HG02610 (cell line): ENCODE results near the gene NEURL1.
"Not testable (repeated sequence)": the region's sequence is repeated elsewhere in the genome, so short reads cannot be mapped to it uniquely, and the experiment has no call there.

Experiments
- ATAC-seq: cut with Tn5 transposase; IDR thresholded peaks from one replicate; pipeline ENCODE4 v1.9.1; 2021; ENCODE audit warnings: mild to moderate bottlenecking, moderate library complexity; ENCODE audit not compliant: unreplicated experiment

The NEURL1 gene

DNA sequence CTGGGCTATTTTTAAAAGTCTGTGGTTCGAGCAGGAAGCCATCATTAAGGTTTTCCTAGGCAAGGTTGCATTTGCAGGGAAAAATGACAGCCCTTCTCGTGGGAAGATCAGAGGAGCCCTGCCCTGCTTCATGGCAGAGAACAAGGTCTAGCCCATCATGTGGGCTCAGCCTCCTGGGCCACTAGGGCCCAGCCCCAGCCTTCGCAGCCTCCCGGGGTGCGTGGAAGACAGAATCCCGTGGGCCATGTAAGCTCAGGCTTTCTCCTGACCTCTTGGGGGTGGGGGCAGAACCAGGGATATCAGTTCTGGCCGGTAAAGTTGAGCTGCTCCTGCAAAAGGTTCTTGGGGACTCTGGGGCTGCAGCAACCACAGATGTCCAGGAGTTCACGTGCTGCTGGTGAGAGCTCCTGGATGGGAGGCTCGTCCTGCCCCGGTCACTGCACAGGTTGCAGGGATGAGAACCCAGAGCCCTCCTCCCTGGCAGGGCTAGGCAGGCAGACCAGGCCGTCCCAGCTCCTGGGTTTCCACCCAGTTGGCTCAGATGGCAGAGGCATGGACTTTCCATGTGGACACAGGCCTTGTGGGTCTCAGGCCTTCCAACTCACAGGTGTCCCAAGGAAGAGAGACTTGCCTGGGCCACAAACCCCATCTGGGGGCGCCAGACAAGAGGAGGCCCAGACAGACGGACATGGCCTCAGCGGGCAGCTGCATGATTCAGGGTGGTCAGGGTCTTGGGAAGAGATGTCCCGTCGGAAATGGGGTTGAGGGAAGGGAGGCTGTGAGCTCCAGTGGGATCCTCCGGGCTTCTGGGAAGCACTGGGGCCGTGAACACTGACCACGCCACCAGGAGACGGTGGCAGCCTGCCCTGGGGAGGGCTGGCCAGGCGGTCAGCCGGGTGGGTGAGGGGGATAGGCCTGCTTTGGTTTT is 126.2 kb downstream of the NEURL1 start:
- ATAC-seq, result no peak

DNA sequence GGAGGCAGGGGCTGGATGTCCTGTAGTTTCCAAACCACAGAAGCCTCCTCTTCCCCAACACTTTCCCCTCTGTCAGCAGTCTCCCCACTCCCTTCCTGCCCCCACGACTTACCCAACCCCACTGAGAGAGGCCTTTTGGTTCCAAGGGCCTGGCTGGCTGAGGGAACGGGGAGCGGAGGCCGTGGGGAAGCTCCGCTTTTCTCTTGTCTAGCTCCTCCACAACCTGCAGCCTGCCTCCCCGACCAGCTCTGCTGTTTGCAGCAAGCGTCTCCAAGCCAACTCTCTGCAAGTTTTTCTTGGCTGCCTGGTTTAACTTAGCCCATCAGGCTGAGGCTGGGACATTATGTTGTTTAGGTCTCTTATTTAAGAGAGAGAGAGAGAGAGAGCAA is 126.8 kb downstream of the NEURL1 start:
- no peak for ATAC-seq

DNA sequence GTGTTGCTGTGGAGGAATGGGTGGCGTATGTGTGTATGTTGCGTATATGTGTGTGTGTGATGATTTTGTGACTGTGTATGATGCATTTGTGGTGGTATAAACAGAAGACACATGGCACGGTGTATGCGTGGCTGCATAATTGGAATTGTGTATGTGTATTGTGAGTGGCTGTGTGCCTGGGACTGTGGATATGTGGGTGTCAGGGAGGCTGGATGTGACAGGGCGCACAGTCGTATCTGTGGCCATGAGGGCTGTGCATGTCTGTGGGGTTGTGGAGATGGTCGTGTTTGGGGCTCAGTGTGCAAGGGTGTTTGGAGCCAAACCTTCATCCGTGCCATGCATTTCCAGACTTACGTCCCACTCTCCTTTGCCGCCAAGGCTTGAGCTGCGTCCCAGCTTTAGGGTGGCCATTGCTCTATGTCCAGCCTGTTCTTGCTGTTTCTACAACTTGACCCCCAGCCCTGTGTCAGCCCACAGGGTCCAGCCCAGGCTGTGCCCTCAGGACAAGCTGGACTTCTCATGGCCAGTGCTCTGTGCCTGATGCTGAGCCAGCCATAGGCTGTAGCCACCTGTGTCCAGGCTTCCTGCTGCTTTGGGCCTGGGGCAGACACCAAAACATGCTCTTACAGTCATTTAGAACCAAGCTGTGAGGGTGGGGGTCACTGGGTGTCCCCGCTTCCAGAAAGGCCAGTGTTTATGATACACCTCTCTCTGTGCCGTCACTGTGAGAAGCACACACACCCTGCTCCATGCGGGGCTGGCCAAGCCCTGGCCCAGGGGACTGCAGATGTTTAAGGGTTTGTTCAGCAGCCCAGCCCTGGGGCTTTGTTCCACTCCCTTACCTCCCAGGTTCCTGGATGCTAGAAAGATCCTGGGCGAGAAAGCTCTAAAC is 127.6 kb downstream of the NEURL1 start:
- no peak for ATAC-seq

DNA sequence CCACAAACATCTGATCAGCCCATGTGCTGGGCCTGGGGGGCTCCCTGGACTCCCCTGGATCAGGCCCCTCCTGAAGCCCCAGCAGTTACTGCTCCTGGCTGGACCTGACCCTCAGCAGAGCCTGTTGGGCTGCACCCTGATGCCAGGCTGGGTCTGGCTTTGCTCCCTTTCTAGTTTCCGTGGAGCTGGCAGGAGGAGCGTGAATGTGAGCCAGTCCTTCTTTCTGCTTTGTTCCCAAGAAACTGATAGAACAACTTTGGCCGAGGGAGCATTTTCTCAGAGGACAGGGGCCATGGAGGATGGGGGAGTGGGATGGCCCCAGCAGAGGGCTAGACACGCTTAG is 128.2 kb downstream of the NEURL1 start:
- no peak for ATAC-seq

DNA sequence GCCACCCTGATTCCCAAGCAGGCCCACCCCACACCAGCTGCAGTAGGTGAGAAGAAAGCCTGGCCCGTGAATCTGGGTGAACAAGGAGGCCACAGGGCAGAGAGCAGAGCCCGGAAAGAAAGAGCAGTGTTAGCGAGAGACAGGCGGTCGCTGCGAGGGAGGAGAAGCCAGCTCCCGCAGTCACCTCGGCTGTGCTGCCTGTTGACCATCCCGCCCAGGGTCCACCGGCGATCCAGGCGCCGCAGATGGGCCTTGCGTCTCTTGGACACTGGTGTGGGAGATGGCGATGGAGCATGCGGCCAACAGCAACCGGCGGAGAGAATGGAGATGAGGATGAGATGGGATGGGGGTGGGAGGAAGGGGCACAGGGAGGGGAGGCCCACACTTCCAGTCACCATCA is 128.8 kb downstream of the NEURL1 start:
- ATAC-seq, result no peak

DNA sequence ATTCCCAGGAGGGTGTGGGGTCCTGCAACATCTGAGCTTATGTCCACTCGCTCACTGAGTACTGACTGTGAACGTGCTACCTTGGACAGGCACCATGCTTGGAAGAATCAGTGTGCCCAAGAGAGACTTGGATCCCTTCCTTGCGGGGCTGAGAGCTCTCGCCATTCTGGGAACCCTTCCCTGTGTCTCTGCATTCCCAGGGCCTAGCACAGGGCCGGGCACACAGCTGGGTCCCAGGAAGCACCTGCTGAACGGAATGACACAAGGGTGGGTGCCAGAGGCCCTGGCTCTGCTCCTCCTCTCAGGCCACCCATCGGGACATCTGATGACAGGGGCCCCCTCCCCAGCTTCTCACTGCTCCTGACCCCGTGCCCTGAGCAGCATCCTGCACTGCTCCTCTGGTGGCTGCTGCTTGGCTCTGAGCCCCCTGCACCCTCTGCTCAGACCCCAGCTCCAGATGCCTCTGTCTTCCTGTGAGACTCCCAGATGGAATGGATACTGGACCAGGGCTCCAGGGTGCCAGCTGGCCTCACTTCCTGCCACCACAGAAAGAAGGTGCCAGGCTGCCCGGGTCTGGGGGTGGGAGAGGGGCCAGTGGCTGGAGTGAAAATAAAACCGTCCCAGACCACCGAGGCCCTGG is 129.6 kb downstream of the NEURL1 start:
- no peak for ATAC-seq

DNA sequence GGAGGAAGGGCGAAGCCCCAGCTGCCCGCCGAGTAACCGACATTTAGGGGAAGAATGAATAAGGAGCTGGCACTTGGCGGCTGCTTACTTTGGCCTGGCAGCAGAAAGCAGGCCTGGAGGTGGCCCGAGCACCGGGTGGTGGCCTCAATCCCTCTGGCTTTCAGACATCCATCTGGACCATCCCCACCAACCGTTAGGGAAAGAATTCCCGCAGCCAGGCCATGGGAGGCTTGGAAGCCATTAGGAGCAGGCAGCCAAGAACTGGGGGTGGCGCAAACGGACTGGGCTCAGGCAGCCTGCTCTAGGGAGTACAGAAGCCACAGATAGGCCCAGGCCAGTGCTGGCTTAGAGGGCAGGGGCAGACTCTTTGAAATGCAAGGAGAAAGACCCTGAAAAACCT is 132.7 kb downstream of the NEURL1 start:
- no peak for ATAC-seq

DNA sequence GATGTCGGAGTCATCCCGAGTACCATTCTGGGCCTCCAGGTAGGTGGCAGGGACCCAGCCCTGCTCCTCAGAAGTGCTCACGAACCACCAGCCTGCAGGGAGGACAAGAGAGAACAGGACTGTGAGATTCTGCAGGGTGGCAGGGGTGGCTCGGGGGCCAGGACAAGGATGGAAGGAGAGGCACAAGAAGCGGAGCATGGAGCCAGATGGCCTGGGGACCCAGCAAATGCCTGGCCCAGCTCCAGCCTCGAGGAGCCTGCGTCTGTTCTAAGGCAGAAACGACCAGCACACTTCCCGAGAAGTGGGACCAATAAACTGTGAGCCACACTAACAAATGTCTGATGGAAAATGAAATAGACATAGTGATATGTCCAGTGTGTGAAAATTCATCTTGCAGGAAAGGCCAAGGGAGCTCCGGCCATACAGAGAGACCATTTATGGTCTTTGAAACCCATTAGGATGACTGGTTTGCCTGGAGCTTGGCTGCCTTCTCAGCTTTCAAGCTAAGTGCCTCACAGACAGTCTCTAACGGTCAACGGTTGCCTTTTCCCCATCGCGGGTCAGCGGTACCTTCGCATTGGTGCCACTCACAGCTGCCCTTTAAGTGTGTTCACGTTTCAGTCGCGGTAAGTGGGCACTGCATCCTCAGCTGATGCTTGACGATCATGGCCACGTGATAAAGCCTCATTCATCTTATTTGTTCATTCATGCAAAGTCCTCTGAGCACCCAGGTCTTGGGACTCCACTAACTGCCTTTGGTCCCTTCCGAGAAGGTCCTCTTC is 133.8 kb downstream of the NEURL1 start:
- no peak for ATAC-seq

DNA sequence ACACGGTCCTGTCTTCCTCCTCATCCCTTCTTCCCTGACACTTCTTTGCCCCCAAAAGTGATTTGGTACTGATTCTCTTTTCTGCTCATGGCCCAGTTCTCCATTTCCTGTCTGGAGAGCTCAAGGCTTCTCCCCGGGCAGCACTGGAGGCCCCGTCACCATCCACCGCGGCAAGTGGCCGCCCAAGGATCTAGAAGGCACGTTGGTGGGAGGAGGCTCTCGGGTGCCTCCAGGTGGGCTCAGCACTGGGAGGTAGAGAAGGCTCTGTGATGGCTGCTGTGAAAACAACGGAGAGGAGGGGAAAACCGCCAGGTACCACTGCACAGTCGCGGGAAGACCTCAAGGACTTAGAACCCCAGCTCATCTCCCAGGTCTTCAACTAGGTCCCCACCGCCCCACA is 134.4 kb downstream of the NEURL1 start:
- ATAC-seq, result no peak

DNA sequence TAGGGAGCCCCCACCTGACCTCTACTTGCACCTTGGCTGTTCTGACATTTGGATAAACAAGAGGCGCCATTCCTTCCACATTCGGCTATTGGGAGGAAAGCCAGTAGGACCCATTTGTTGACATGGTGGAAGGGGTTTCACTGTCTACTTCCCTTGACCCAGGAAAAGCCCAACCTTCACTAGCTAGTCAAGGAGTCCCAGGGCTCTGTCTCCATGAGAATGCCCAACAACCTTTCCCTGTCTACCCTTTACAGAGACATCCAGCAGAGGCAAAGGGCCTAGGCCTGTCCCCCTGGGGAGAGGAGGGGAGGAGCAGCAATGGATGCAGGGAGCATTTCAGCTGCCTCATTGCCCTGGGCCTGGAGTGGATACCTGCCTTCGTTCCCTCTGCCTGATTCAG is 136.1 kb downstream of the NEURL1 start:
- no peak for ATAC-seq

DNA sequence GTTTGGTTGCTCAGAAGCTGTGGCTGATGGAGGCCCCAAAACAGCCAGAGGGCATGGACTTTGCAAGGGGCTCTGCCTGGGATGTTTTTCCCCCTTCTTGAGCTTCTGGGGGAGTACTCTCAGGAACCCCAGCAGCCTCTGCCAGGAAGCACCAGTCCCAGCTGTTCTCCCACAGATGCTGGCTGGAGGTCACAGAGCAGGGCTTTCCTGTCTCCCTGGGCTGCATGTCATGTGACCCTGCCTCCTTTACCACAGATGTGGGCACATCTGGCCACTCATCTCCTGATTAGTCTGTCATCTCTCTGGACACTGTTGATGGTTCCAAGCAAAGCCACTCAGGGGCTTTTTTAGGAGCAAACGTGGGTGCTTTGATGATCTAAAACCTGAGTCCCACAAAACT is 136.7 kb downstream of the NEURL1 start:
- ATAC-seq, result no peak

DNA sequence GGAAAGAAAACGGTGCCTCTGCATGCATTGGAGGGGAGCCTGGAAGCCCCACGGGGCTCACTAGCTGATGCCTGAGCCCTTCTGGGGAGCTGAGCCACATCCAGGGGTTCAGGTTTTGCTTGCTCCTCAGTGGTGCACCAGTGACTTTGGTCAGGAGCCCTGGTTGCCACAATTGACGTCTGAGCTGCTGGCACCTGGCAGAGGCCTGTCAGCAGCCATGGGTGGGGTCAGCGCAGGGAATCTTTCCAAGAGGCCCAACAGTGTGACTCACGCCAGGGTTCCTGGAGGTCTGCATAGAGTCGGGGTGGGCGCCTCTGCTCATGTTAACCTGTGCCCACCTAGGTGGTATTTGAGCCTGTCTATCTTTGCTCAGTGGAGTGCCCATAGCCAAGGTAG is 138.7 kb downstream of the NEURL1 start:
- ATAC-seq, result no peak

DNA sequence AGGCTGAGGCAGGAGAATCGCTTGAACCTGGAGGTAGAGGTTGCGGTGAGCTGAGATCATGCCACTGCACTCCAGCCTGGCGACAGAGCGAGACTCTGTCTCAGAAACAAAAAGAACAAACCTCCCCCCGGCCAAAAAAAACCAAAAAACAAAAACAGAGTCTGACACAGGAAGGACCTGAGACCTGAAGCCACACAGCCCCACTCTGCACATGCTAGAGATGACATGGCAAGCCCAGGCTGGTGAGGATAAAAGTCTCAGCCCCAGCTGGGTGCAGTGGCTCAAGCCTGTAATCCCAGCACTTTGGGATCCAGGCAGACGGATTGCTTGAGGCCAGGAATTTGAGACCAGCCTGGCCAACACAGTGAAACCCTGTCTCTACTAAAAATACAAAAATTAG is 139.4 kb downstream of the NEURL1 start:
- ATAC-seq, result not testable (repeated sequence)

DNA sequence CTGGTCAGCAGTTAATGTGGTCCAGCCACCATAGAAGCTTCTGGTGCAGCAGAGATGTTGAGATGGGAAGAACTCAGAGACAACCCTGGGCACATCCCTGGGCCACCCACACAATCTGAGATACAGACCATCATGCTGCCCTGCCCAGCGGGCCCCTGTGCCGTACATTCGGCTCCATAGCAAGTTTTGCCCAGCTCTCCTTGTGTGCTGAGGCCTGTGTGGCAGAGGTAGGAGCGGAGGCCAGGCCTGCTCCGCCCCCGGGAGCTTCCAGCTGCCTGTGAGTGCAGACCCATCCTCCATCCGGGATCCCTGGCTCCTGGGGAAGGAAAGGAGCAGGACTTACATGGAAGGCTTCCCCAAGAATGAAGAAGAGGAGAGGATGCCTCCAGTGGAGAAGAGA is 140.3 kb downstream of the NEURL1 start:
- no peak for ATAC-seq

DNA sequence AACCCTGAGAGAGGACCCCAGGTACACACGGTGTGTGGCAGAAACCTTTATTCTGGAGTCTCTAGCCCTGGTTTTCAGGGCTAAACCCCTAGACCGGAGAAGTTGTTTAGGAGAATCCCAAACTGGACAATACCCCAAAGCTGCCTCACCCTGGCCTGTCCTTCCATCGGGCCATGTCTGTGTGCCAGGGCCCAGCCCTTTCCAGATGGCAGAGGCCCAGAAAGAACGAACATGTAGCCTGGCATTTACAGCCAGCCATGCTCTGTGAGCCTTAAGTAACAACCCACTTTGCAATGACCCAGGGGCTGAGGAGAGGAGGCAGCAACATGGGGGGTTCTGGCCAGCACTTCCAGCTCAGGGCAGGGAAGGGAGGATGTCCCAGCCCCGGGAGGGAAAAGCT is 142.1 kb downstream of the NEURL1 start:
- ATAC-seq, result no peak

DNA sequence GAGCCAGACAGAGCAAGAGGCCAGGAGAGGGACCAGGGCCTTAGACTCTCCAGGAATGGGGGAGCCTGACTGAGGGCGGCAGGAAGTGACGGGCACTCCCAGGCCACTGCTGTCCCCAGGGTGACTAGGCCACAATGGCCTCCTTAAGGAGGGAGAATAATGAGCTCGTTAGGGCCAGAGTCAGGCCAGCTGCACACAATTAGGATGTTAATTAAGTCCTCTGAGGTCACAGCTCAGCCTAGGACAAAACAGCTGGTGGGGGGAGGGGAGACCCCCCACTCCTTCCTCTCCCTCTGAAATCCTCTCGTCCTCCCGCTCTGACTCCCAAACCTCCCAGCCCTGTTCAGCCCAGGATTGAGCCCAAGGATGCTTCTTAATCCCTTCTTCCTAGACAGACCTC is 143.0 kb downstream of the NEURL1 start:
- no peak for ATAC-seq

DNA sequence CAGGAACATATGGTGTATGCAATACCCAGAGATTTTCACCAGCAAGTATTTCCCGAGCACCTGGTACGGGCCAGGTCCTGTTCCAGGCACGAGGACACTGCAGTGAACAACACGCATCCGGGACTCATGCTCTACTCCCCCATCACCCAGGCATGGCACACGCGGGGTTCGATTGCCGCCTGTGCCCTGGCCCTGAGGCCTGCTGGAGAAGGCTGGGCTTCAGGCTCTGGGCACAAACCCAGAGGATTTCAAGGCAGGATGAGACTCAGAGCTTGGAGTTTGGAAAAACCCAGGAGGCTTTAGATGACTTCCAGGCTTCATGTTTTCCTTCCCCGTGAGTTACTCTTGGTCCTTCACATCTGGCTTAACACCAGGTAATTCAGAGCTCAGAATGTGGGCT is 143.5 kb downstream of the NEURL1 start:
- no peak for ATAC-seq

DNA sequence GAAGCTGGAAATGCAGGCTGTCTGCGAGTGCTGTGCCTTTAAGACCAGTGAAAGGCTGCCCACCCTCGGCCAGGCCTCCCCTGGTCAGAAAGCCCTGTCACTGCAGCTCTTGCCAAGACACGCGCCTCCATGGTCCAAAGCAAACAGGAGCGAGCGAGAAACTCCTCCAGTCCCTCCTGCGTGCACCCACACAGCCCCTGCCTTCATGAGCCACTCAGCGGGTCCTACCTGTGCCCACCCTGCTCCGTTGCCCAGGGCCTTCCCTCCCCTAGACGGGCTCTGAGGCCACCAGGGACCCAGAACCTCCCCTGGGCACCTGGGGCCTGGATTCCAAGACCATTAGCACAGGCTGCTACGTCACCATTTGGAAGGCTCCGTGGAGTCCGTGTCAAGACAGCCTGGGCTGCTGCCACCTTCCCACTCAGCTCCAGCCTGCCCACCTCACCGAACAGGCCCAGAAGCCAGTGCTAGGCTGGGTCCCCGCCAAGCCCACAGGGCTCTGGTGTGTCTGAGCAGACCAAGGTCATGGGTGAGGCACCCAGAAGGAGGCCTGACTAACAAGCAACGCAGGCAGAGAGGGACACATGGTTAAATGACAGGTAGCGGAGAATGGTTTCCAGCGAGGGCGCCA is 144.5 kb downstream of the NEURL1 start:
- ATAC-seq, result no peak

DNA sequence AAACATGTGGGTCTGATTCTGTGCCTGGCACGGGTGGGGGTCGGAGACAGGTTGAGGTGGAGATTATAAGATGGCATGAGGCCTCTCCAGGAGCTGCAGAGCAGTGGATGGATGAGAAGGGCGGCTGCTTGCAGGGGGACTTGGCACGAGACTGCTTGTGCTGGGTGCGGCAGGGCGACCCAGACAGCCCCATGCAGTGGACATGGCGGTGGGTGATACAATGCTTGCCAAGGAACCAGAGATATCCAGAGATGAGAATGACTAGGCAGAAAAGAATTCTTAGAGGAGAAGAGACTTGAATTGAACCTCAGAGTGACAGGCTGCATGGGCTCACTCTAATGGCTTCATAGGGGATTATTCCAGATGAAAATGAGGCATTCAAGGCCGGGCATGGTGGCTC is 145.4 kb downstream of the NEURL1 start:
- ATAC-seq, result no peak

DNA sequence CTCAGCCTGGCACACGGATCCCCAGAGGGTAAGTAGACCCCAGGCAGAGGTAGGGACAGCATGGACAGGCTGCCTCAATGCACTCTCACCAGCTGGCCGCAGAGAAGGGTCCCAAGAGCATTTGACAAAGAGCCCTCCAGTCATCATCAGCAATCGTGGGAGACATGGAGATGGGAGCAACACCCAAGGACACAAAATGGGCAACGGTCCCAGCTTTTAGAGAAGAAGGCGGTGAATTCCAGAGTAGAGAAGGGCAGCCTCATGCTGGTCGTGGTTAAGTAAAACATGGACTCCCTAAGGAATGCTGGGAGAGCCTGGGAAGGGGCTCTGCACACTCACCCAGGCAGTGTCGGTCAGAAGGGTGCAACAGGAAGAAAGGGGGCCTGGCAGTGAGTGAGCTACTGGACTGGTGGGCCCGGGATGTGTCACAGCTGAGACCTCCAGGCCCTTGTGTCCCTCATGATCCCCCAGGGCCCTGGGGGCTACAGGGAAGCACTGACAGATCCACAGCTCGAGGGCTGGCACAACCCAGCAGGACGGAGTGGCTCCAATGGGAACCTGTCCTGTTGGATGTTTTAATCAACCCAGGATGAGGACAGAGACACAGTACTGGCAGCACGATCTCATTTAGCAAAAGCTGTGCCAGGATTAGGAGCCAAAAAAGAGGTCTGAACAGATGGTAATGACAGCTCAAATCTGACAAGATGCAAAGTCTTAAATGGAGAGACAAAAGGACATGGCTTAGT is 147.1 kb downstream of the NEURL1 start:
- ATAC-seq, result no peak
